SK-N-MC (cell line): ENCODE data around the gene ZNF771.

ENCODE experiments used
- EZH2 ChIP-seq: fragments of 200-600 bp; sonication (generic); IDR thresholded peaks from one replicate; pipeline ENCODE4 v1.6.1; 2017; ENCODE audit warnings: antibody characterized with exemption
- FOXP2 ChIP-seq: optimal IDR thresholded peaks from 2 replicates; pipeline ENCODE3; 2011; ENCODE audit warnings: mild to moderate bottlenecking, moderate library complexity; ENCODE audit not compliant: insufficient read depth; ENCODE audit errors: extremely low read length, control extremely low read depth
- POLR2AphosphoS5 ChIP-seq: IDR thresholded peaks from 2 replicates; pipeline ENCODE4 v1.6.1; 2012; ENCODE audit warnings: mild to moderate bottlenecking, low read depth, low read length, borderline replicate concordance

DNA sequence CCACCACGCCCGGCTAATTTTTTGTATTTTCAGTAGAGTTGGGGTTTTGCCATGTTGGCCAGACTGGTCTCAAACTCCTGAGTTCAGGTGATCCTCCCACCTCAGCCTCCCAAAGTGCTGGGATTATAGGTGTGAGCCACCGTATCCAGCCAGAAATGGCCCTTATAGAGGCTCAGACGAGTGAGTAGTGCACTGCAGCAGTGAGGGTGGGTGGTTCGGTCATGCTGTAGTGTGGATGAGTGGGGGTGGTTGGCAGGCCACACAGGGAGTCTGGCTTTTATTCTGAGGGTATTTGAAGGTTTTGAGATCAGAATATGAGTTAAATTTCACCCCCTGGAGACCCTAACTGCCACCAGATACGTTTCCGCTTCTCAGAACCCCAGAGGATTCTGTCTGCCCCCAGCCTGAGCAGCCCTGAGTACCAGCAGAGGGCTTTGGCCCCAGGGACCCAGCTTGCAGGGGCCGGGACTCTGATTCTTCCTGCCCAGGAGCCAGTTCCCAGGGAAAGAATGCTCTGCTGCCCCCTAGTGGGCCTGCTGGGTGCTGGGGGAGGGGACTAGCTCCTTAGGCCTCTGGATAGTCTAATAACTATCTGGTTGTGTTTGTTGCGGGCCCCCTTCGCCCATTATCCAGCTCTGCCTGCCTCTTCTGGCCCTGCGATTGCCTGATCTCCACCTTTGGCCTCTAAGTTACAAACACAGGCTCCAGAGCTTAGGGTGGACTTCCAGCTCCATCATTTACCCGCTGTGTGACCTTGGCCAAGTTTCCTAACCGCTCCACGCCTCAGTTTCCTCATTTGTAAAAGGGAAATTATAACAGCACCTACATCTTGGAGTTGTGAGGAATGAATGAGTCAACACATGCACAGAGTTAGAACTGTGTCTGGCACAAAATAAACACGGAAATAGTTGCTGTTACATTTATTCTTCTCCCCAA is 2.0 kb downstream of the ZNF771 start:
- no peak for TF ChIP-seq POLR2AphosphoS5
- TF ChIP-seq EZH2 = no peak
- no peak for TF ChIP-seq FOXP2
